ENCODE measurements around the gene RAG1.
A peak's percentile ranks its signal among the peaks of the same experiment; 100 is the strongest.

RAG1 gene

DNA sequence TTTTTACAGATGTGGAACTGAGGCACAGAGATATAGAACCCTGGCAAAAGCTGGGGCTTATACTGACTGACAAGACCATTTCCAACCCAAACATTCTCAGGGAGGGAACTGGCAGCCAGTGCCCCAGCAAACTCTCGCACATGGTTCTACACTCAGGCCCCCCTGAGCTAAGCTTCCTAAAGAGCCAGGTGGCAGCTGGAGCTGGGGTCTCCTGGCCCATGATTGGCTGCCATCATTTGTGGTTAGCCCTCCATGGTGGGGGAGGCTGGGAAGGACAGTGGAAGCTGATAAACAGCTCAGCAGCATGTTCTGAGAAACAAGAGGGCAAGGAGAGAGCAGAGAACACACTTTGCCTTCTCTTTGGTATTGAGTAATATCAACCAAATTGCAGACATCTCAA, at the start of gene RAG1:
Gene RAG1 (plus strand): TSS at position 314 of the 400 bp plus-strand sequence. CDS start 5,298 bp downstream, outside the sequence.
- DNase-seq, result no peak

DNA sequence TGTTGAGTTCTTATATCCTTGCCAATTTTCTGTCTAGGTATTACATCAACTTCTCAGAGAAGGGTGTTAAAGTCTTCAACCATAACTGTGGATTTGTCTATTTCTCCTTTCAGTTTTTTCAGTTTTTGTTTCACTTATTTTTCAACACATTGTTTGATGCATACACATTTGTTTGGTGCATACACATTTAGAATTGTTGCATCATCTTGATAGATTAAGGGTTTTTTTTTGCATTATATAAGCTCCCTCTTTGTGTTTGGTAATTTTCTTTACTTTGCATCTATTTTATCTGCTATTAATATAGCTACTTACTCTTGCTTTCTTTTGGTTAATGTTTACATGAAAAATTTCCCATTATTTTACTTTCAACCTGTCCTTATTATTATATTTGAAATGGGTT, 37.0 kb upstream of the RAG1 start:
- no peak for DNase-seq

DNA sequence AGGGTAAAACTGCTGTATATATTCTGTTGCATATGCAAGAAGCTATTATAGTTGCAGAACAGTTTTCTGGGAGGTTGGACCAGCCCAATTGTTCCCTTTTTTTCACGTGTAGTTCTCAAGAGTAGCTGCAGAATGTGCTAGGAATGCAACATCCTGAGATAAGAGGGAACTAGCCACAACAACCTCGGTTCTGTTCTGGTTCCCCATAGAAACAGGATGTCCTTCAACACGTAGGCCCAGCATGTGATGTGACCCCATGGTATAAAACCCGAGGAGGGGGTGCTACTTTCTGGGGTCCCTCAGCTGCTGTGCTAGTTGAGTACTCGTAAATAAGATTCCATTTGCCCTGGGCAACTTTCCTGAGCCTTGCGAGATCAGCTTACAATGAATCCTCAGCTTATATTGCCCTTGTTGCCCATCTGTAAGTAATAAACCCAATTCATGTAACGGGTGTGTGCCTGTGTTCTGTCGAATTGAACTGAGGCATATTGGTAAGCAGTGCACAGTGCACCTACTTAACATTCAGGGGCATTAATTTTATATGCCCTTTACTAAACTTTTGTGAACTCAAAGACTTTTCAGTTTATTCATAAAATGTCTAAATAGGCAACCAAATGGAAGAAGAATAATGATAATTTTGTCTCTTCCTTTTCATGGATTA, 34.7 kb upstream of the RAG1 start:
- DNase-seq, result no peak

DNA sequence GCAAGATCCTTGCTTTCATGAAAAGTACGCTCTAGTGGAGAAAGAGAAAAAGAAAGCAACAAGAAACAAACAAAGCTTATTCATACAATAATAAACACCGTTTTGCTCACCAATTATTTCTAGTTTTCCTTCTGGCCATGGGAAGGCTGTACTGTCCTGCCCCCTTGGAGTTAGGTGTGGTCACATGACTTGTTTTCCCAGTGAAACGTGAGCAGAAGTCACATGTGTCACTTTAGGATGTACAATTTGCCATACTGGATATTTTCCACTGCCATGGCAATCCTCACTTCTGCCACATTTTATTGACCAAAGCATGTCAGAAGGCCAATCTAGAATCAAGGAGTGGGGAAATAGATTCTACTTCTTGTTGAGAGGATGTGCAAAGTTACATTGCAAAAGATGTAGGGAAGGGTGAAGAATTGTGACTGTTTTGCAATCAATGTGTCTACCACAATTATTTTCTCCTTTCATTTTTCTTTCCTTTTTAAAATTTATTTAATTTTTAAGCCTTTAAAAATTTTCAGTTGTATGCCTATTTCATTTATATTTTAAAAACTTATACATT, 33.4 kb upstream of the RAG1 start:
- no peak for DNase-seq

DNA sequence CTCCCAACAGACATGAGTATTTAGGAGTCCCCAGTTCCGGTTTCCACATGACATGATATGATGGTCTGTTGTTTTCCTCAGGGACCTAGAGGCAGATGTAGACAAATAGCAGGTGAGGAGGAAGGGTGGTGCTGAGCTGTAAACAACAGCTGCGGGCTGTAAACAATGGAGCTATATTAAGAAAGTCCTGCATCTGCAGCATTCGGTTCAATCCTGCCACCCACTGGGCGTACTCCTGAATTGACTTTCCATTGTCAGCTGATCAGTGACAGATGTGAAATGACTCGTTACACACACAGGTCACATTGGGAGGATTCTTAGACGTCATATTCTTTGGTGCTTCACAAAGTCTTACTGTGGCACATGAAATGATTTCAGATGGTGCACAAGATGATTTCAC, 26.8 kb upstream of the RAG1 start:
- peak; percentile 57 for DNase-seq

DNA sequence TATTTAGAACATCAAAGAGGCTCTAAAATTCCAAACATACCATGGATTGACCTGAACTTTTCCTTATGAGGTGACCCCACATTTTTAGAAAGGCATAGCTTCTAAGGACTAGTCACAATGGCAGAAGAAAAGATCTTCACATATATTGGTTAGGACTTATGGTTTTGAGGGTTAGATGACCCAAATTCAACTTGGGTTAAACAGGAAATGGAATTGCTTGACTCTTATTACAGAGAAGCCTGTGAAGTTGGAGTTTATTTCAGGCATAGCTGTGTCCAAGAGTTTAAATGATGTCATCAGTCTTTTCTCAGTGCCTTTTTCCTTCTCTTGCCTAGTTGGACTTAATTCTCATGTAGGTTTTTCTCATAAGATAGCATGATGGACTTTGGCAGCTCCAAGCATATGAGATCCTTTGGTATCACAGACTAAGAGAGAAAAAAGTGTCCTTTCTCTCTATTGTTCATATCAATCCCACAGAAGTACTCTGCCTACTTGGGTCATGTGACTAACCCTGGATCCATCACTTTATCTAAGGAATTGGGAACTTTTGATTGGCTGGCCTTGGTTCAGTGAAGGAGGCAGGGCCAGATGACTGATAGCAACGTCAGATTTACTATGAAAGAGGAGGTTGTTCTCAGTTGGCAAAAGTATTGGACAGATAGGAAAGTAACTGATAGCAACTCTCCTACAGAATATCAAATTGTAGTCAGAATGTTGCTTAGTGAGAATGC, 17.3 kb upstream of the RAG1 start:
- DNase-seq, result no peak

DNA sequence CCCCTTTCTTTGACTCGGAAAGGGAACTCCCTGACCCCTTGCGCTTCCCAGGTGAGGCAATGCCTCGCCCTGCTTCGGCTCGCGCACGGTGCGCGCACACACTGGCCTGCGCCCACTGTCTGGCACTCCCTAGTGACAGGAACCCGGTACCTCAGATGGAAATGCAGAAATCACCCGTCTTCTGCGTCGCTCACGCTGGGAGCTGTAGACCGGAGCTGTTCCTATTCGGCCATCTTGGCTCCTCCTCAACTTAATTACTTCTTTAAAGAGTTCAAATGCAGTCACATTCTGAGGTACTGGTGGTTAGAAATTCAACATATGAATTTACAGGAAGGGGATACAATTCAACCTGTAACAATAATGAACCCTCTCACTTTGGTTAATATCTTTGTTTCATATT, 10.4 kb upstream of the RAG1 start:
- DNase-seq, result peak; percentile 38

DNA sequence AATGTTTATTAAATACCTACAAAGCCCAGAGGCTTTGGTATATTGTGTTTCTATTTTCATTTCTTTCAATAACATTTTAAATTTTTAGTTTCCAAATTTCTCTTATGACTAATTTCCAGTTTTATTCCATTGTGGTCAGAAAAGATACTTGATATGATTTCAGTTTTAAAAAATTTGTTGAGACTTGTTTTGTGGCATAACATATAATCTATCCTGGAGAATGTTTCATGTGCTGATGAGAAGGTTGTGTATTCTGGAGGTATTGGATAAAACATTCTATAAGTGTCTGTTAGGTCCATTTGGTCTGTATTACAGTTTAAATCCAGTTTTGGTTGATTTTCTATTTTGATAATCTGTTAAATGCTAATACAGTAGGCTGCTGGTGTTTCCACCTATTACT, 9.8 kb upstream of the RAG1 start:
- DNase-seq, result no peak

DNA sequence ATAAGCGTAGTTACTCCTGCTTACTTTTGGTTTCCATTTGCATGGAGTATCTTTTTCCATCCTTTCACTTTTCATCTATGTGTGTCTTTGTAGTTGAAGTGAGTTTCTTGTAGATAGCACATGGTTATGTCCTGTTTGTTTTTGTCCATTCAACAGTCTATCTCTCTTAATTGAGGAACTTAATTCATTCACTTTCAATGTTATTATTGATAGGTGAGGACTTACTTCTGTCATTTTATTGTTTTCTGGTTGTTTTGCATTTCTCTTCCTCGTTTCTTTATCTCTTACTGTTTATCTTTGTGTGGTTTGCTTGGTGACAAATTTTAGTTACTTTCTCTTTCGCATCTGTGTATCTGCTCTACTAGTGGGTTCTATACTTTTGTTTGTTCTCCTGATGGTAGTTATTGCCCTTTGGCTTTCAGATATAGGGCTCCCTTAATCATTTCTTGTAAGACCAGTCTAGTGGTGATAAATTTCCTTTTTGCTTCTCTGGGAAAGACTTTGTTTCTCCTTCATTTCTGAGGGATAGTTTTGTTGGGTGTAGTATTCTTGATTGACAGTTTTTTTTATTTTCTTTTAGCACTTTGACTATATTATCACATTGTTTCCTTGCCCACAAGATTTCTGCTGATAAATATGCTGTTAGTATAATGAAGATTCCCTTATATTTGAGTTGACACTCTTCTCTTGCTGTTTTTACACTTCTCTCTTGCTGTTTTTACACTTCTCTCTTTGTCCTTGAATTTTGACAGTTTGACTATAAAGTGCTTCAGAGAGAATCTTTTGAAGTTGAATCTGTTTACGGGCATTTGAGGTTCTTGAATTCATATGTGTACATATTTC, 9.0 kb upstream of the RAG1 start:
- no peak for DNase-seq

DNA sequence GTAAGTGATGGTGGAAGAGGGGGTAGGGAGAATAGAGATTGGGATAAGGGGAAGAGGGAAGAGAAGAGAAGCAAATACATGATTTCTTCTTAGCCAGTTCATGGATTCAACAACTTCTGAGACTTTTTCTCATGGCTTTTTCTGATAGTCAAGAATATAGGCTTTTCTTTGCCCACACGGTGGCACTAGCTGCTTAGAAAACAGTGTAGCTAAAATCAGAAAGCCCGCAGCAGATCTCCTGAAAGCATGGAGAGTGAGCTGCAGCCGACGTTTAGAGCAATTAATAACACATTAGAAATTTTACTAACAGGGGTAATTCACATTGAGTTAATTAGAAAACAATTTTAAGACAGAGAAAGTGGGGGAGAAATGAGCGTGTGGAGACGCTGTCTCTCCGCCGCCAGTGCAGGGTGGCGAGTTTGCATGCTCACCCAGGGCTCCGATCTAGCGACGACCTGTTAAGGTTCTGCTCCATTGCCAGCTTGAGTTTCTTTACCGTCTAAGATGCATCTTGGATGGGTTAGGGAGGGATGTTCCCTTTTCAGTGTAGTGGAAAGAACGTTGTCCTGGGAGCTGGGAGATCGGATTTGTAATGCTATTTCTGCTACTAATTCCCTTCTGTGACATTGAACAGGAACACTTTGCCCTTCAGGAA, 3.3 kb upstream of the RAG1 start:
- DNase-seq, result peak; percentile 74

DNA sequence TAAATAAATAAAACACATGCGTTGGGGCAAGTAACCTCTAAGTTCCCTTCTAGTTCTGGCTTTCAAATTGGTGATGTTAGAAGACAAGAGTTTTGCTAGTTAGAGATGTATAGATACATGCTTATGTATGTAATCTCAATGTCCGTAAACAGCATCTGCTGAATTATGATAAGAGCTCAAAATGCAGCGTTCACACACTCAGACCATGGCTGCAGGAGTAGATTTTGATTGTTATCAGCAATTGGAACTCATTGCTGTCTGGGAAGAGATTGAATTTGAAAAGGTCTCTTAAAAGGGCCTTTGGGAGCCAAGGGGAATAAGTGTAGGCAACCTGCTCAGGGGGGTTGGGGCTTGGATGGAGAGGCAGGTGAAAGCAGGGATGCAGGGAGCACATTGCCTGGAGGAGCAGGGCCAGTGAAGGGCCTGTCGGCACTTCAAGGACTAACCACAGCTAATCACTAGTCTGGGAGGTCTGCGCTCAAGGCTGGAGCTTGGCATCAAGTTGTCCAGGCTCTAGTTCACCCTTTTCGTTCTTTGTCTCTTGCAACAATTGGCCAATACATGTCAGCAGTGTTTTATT, 2.7 kb upstream of the RAG1 start:
- DNase-seq, result no peak

DNA sequence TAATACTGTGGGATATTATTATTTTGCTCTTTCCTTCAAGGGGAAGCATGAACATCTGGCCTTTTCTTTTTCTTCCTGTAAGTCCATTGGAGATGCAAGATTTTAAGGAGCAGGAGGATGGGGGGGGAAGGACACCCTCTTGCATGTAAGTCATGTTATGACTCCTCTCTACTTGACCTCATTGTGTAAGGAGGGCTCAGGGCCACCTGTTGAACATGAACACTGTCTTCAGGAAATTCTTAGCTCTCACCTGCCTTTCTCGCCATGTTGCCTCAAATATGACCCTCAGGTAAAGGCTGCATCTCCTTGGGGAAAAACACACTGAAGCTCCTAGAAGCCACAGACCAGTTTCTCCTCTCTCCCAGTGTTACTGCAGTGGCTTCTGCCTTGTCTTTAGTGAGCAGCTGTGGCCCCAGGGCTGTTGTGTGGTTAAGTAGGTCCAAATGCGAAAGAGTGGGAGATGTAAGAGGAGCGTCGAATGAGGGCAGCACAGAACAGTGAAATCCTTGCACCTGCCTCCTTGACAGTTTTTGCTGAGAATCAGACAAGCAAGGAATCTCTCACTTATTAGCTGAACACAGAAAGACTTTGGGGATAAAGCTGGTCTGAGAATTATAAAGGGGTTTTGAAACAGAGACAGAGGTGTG, 1.3 kb upstream of the RAG1 start:
- DNase-seq, result no peak

DNA sequence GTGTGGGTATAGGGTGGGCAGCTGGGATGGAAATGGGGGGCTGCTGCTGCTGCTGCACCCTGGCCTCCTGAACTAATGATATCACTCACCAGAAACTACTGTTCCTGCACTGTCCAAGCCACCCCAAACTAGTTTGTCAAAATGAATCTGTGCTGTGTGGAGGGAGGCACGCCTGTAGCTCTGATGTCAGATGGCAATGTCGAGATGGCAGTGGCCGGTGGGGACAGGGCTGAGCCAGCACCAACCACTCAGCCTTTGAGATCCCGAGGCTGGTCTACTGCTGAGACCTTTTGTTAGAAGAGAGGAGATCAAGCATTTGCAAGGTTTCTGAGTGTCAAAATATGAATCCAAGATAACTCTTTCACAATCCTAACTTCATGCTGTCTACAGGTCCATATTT, 1.3 kb downstream of the RAG1 start:
- no peak for DNase-seq

DNA sequence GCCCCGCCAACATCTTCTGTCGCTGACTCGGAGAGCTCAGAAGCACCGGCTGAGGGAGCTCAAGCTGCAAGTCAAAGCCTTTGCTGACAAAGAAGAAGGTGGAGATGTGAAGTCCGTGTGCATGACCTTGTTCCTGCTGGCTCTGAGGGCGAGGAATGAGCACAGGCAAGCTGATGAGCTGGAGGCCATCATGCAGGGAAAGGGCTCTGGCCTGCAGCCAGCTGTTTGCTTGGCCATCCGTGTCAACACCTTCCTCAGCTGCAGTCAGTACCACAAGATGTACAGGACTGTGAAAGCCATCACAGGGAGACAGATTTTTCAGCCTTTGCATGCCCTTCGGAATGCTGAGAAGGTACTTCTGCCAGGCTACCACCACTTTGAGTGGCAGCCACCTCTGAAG, 6.7 kb downstream of the RAG1 start:
- no peak for DNase-seq

DNA sequence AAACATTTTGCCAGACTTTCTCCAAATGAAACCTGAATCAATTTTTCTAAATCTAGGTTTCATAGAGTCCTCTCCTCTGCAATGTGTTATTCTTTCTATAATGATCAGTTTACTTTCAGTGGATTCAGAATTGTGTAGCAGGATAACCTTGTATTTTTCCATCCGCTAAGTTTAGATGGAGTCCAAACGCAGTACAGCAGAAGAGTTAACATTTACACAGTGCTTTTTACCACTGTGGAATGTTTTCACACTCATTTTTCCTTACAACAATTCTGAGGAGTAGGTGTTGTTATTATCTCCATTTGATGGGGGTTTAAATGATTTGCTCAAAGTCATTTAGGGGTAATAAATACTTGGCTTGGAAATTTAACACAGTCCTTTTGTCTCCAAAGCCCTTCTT, 9.6 kb downstream of the RAG1 start:
- DNase-seq, result no peak

DNA sequence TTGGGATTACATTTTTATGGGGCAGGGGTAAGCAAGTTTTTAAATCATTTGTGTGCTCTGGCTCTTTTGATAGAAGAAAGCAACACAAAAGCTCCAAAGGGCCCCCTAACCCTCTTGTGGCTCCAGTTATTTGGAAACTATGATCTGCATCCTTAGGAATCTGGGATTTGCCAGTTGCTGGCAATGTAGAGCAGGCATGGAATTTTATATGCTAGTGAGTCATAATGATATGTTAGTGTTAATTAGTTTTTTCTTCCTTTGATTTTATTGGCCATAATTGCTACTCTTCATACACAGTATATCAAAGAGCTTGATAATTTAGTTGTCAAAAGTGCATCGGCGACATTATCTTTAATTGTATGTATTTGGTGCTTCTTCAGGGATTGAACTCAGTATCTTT, 10.1 kb downstream of the RAG1 start:
- DNase-seq, result no peak

DNA sequence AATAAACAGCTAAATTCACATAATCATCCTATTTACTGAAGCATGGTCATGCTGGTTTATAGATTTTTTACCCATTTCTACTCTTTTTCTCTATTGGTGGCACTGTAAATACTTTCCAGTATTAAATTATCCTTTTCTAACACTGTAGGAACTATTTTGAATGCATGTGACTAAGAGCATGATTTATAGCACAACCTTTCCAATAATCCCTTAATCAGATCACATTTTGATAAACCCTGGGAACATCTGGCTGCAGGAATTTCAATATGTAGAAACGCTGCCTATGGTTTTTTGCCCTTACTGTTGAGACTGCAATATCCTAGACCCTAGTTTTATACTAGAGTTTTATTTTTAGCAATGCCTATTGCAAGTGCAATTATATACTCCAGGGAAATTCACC, 10.7 kb downstream of the RAG1 start:
- DNase-seq, result no peak

DNA sequence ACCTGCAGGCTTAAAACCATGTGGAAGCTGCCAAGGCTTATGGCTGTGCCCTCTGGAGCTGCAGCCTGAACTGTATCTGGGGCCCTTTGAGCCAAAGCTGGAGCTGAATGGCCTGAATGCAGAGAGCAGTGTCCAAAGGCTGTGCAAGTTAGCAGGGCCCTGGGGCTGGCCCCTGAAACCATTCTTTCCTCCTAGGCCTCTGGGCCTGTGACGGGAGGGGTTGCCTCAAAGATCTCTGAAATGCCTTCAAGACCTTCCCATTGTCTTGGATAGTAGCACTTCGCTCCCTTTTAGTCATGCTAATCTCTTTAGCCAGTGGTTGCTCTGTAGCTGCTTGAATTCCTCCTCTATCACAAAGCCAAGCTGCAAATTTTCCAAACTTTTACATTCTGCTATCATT, 13.7 kb downstream of the RAG1 start:
- no peak for DNase-seq

DNA sequence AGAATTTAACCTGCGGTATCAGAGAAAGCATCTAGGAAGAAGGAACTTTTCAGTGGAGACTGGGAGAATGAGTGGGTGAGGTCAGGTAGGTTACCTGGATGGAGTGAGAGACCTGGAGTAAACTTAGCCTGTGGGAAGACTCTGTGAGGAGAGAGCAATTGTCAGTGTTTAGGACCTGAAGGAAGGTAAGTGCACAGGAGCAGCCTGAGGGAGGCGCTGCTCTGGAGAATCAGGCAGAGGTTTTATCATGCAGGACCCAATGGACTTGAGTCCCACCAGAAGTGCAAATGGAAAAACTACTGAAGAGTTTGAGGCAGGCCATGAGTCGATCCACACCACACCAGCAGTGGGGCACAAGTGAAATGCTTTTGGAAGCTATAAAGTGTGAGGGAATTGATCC, 15.9 kb downstream of the RAG1 start:
- no peak for DNase-seq

DNA sequence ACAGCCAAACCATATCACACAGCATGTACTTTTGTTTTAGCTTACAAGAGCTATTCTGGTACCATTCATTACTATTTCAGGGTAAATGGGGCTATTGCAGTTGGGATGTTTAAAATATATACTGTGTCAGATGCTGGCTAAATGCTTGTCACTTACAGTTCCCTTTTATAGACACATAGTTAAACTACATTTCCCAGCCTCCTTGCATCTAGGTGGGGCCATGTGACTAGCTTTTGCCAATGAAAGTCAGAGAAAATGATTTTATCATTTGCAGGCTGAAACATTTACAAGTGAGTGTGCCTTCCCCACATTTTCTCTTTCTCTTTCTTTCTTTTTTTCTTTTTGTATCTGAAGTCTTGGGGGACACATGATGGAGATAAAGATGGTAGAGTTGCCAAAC, 18.7 kb downstream of the RAG1 start:
- DNase-seq, result no peak

DNA sequence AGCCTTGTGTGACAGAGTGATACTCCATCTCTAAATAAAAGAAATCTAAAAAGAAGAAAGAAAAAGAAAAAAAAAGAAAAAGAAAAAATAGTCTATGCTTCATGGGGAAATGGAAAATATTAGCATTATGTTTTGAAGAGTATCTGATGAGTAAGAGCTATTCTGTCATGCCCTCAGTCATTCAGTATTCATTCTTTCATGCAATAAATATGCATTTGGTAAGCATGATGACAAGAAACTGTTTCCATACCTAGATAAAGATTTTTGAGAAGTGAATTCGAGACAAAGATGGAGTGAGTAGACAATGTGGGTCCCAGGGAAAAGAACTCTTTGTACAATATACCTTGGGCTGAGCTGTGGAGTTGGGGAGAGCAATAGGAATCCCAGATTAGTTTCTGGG, 20.3 kb downstream of the RAG1 start:
- no peak for DNase-seq

DNA sequence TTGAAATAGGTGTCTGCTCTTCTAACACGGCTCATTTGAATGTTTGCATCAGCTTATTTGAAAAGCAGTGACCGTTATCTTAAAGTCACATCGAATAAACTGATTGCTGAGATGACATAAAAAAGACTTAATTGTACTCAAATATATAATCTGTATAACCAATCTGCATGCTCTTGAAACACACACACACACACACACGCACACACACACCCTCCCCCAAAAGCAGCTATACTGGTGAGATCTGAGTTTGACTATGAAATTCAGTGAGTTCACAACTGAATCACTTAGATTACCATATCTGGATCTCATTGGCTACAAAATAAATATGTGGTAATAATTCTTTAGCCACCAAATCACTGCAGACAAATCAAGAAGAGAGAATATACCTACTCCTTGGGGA, 22.7 kb downstream of the RAG1 start:
- no peak for DNase-seq
